ENCODE results near the gene HS6ST1.

Gene HS6ST1

DNA sequence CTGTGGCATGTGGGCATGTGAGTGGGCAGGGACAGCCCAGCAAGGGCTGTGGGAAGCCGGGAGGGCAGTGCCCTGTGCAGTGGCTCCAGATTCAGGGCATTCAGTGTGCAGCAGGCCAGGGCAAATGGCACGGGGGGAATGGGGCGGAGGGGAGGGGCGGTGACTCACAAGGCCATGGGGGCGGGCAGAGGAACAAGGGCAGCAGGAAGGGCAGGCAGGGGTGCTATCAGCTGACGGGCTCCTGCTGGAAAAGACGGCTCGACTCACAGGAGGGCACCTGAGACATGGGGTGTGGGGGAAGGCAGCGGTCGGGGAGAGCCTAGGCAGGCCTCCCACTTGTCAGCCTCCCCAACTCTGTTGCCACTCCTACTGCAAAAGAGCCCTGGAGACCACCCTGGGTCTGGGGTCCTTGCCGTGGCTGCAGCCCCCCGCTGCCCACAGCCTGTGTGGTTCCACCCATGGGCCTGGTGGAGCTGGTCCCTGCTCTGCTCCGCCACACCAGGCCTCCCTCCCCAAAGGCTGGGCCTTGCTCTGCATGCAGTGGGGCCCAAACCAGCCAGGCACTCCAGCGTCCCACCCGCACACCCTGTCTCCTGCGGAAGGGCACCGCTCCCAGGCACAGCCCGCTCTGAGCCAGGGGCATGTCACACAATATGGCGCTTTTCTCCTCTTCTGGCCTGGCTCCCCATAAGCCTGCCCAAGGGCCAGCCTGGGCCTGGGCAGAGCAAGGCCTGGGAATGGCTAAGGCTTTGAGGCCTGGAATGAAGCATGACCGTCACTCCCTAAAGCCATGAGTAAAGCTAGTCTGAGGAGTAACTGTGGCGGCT, 25.9 kb downstream of the HS6ST1 start:
- DNase-seq, result no peak

DNA sequence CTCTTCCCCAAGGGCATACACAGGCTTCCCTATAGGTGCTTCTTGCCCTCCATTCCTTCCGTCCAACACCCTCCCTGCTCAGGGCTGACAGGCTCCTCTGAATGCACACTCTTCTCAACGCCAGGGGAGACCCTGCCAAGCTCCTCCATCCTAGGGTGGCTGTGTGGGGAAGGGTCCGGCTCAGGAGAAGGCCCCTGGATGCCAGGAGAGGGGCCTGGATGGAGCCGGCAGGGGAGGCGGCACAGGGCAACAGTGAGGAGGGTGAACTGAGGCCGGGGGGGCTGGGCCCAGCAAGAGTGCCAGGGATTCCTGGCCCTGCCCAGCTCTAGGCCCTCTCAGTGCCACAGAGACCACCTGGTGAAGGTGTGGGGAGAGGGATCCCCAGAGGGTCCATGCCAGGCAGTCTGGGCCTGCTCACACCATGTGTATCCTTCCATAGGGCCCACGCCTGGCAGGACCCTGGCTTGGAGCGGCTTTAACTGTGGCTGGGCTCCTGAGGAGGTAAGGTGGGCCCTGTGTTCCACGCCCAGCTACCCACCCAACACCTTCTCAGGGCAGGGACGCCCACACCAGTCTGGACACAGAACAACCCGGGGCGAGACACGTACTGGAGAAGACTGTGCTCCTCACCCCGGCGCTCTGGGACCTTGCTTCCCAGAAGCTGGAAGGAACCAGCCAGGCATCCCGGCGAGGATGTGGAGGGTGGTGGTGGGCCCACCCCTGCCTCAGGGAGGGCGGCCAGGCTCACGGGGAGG, 26.6 kb downstream of the HS6ST1 start:
- DNase-seq, result no peak

GRCh38 chr2:128291161-128291843, 27.4 kb downstream of the HS6ST1 start:
- no peak for DNase-seq

DNA sequence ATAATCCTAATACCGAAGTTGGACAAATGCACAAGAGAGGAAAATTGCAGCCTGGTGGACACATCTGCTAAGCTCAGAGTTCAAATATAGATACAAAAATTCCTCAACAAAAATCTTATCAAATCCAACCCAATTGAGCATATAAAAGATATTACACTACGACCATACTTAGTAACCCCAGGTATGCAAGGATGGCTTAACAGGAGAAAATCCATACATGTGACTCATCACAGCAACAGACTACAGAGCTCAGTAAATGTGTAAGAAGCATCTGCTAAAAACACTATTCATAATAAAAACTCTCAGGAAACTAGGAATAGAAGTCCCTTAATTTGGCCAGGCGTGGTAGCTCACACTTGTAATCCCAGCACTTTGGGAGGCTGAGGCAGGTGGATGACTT, 28.3 kb downstream of the HS6ST1 start:
- no peak for DNase-seq

DNA sequence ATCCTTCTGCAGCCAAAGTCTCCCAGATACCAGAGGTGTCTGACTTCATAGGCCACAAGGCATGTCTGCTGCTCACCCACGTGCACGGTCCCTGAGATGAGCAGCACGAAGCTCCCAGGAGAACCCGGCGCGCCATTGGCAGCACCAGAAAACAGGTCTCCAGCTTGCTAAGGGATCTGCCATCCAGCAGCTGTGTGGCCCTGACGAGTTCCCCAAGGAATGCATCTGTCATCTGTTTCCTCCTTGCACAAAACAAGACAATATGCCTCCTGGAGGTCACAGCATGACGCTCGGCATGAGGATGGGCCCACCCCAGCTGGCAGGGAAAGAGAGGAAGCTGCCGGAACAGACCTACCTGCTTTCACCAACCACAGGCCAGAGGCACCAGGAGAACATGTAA, 29.2 kb downstream of the HS6ST1 start:
- DNase-seq, result no peak

DNA sequence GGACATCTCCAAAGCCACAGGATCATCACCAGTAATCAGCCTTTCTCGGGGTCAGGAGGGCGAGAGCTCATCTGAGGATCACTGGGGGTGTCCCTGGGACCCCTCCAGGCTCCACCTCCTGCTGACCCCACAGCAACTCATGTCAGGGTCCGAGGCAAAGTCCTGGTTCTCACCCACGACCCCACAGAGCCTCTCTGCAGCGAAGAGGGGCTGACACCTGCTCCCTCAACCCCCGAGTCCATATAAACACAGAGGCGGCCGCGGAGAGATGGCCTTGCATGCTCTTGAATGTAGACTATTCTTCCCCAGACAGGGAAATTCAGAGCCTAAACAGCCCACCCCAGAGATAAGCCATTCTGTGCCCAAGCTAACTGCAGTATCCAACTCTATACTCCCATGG, 29.9 kb downstream of the HS6ST1 start:
- no peak for DNase-seq

GRCh38 chr2:128287780-128288735, 30.6 kb downstream of the HS6ST1 start:
- DNase-seq, result no peak

DNA sequence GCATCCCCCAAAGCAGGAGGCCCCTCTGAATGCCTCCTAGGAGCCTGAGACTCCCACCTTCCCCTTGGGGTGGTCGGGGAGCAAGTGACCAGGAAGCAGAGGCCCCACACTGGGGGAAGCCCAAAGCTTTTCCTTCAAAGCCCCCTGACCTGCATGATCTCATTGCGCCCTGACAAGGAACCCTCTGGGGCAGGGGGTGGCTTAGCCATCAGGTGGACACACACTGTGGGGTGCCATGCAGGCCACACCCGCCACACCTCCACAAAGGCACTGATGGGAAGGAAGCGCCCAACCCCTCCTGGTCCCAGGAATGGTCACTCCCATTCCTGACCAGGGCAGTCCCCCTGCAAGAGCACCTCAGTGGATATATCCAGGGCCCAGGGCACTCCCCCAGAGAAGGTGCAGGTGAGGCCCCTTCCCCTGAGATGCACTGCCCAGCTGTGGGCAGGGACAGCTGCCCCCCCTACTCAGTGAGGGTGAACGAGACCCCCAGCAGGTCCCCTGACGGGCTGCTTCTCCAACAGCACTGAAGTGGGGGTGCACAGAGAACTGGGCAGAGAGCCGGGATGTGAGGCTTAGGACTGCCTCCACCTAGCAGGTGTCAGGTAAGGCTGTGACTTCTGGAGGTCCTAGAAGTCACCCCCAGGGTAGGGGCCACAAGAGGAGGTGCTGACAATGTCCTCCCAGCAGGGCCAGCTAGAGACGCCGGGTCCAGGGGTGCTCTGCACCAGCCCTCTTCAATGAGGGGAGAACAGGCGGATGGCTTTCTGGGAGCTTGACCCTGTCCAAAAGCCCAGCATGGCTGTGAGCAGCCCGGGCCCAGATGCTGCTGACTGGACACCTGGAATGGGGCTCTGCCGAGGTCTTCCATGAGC, 31.5 kb downstream of the HS6ST1 start:
- no peak for DNase-seq

DNA sequence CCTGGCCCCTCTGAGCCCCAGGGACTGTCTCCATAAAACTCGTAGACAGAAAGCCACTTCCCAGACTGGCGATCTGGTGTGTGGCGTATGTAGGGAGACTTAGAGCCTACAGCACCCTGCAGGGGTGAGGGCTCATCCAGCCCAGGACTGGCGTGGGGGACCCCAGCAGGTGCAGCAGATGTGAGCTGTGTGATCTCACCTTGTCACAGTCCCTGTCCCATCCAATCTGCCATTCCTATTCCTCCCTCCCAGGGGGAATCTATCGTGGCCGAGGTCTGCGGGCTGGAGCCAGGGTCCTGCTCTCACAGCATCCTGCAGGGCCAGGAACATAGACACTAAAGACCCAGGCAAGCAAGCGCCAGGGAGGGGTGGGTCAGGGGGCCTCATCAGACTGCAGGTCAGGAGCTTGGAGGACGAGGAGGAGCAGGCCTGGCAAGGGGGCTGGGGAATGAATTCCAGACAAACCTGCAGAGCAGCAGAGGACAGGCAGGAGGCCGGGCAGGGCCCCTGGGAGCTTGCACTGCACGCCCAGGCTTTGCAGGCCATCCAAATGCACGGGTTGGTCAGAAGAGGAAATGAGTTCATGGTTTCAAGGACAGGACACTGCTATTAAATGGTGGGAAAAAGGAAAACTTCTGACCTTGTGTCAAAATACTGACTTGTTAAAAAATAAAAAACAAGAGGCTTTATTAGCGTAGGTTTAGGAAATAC, 32.5 kb downstream of the HS6ST1 start:
- no peak for DNase-seq

DNA sequence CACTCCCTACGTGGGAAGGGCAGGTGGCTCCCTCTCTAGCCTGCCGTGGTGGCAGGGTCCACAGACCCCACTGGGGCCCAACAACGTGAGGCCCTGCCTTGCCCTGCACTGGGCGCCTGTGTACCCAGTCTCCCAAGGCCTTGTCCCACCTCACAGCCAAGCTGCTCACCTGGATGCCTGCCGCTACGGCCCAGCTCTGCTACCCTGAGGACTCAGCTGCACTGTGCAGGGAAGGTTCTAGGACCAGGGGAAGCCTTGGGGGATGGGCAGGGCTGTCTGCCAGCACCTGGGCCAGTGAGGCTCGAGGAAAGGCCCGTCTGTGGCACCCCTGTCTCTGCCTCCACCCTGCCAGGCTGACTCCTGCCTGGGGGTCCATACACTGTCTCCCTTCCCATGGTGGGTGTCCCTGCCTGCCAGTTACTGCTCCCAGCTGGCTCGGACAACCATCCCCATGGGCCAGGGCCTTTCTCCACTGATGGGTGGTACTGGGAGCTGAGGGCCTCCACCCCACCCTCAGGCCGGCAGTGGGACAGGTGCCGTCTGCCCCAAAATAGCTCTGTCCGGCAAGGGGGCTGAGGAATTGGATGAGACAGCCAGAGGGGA, 33.2 kb downstream of the HS6ST1 start:
- no peak for DNase-seq

- no peak for DNase-seq
These were observed 33.8 kb downstream of the HS6ST1 start for GRCh38 chr2:128284841-128285240.

DNA sequence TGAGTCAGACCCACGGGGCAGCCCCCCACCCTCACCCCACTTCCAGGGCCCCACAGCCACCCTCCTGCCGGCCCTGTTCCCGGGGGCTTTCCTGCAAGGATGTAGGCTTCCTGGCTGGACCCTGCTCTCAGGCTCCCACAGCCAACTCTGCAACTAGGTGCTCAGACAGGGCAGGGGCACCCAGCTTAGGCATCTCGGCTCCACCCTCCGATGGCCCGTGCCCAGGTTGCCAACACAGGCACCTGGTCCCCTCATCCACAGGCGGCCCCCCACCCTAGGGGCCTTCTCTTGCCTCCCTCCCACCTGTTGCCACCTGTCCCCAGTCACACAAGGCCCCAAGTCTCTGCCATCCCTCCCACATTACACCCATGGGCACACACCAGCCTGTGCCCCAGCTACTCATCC, 34.6 kb downstream of the HS6ST1 start:
- no peak for DNase-seq

DNA sequence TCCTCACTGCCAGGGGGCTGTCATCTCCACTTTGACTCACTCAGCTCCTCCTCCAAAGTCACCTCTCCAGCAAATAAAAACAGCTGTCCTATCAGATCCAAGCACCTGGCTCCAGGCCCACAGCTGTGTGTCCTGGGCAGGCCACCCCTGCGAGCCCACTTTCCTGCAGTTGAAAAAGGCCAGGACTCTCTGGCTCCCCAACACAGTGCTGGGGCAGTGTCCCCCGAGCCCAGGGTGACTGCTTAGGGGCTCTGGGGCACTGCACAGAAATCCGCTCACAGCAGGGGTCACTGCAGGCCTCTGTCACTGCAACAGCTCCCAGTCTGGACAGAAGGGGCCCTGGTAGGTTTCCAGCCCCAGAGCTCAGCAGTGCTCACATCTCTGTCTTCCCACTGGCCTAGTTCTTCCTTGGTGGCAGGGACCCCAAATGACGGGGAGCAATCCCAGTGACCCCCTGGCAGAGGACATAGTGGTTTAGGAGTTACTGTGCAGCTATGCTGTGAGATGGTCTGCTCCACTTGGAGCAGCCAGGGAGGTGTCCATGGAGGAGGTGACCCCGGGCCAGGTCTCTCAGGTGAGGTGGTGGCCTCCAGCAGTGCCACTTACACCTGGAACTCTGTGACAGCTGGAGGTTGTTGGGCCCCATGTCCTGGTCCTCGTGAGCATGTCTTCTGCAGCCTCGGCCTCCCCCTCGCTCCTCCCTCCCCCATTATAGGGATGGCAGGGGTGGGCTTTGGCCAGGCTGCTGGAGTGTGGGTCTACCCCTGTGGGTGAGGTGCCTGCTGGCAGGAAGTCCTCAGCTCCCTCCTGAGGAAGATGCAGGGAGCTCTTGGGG, 35.5 kb downstream of the HS6ST1 start:
- DNase-seq, result no peak

DNA sequence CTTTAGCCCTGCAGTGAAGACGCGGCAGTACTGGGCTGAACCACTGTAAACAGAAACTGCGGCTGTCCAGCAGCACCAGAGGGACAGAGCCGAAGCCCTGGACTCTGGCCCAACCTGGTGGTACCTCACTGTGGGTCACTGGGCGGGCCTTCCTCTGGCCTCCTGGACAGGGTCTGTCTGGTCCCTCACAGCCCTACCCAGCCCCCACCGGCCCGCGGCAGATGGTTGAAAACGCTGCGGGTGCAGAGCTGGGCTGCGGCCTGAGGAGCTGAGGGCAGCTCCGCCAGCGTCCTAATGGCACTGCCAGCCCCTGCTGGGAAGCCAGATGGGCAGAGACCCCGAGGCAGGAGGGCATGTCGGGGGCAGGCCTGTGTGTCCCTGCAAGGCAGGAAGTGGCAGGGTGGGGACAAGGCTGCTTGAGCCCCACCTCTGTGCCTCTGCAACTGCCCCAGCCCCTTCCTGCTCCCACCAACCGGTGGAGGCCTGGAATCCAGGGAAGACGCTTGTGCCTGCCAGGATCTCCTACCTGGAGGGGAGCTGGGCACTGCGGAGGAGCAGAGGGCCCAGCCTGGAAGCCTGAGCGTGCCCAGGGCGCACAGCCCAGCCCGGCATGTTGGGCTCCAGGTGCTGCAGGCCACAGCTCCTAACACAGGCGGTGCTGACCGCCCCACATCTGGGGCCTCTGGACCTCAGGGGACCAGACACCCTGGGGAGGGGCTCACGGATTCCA, 36.3 kb downstream of the HS6ST1 start:
- no peak for DNase-seq

GRCh38 chr2:128281852-128282245, 36.8 kb downstream of the HS6ST1 start:
- no peak for DNase-seq

GRCh38 chr2:128280901-128281321, 37.8 kb downstream of the HS6ST1 start:
- DNase-seq, result no peak

DNA sequence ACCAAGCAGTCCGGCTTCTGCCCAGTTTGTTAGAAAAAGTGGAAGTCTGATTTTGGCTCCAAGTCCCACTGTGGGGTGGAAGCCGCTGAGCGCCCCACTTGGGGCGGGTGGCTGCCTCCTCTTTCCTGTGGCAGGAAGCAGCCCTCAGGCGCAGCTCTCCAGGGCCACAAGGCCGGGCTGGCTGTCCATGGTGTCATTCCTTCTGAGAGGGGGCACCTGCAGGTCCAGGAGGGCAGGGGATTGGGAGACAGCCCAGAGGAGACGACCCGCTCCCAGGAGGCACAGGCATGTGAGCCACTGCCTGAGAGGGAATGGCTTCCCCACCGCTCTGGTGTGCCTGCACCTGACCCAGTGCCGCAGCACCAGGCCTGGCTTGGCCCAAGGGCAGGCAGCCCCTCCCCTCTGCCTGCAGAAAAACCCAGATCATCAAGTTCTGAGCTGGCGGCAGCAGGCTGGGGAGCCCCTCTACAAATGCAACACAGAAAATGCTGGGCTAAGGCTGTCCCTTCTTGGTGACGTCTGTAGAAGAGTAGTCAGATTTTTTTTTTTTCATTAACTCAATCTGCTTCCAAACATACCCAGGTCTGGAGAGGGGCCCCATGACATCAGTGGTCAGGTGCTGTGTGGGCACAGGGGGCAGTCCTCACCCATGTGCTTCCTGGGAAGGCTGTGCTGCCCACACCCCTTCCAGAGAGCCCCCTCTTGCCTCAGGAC, 38.4 kb downstream of the HS6ST1 start:
- no peak for DNase-seq

DNA sequence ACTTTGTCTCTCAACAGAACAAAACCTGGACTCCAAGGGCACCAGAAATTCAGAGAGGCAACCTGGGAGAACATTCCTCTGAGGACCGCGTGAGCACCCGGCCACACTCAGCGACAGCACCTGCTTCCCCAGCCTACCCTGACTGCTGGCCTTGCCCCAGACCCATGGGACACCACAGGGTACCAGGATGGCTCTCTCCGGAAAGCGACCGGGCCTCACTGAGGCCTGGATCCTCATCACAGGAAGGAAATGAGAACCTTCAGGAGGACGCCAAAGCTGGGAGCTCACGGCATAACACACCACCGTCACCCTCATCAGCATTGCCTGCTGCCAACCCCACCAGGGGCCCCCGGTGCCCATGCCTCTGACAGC, 38.9 kb downstream of the HS6ST1 start:
- DNase-seq, result no peak

Data from RPMI8226 (cell line).